HG03196 (cell line): ENCODE results near the gene CLPTM1L.
"Not testable (repeated sequence)": the region's sequence is repeated elsewhere in the genome, so short reads cannot be mapped to it uniquely, and the experiment has no call there.

Experiments used
- ATAC-seq: cut with Tn5 transposase; IDR thresholded peaks from one replicate; pipeline ENCODE4 v1.9.1; 2021; ENCODE audit not compliant: unreplicated experiment

CLPTM1L gene

DNA sequence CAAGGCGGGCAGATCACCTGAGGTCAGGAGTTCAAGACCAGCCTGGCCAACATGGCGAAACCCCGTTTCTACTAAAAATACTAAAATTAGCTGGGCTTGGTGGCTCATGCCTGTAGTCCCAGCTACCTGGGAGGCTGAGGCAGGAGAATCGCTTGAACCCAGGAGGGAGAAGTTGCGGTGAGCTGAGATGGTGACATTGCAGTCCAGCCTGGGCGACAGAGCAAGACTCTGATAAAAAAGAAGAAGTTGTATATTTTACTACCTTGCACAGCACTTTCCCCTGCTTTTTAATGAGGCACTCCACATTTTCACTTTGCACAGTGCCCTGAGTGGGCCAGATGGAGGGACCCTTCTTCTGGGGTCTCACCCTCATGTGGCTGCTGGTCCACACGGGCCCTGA, 15.5 kb upstream of the CLPTM1L start:
- ATAC-seq: not testable (repeated sequence)

DNA sequence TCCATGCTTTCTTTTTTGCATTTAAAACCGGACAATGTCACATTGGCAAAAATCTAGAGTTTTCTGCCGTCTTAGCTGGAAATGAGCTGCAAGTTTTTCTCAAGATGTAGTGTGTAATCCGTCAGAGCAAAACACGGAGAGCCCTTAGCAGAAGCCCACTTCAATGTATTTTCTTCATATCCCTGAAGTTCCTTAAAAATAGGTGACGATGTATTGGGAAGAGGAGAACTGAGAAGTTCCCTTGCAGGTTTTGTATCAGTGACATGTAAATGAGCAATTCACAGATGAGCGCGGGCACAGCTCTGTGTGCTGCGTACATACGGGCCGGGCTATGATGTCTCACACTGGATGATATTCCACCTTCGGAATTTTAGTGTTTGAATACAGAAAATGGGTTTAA, 14.8 kb upstream of the CLPTM1L start:
- ATAC-seq: no peak

DNA sequence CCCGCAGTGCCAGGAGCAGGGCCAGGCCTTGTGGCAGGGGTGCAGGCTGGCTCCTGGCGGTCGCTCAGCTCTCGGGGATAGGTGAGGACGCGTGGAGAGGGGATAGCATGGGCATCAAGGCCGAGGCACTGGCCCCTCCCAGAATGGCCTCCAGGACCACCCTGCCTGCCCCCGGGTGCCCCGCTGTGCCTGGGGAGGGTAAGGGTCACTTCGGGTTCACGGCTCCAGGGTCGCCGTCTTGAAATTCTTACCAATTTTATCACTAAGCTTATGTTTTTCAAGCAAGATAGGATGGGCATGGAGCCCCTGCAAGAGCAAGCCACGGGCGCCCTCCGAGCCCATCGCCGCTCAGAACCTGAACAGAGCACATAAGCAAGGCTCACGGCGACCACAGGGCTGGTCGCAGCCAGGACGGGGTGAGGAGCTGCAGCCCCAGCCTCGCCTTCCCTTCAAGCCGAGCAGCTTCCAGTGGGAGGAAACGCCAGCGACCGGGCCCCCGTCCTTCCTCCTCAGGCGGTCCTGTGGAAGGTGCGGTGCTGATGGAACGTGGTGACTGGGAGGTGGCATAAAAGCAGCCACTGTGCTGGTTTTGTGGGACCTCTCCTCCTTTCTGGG, 14.2 kb upstream of the CLPTM1L start:
- no peak for ATAC-seq

DNA sequence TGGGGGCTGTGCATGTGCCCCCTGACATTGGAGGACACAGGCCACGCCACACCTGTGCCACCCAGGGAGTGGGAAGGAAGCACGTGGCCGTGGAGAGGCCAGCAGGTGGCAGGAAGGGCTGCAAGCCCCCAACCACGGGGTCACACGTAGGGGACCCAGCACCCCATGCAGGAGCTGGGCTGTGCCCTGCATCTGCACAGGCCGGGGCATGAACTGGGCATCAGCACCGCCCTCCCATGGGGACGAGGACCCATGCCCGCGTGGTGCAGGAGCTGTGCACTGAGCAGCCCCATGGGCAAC, 13.8 kb upstream of the CLPTM1L start:
- ATAC-seq: no peak

DNA sequence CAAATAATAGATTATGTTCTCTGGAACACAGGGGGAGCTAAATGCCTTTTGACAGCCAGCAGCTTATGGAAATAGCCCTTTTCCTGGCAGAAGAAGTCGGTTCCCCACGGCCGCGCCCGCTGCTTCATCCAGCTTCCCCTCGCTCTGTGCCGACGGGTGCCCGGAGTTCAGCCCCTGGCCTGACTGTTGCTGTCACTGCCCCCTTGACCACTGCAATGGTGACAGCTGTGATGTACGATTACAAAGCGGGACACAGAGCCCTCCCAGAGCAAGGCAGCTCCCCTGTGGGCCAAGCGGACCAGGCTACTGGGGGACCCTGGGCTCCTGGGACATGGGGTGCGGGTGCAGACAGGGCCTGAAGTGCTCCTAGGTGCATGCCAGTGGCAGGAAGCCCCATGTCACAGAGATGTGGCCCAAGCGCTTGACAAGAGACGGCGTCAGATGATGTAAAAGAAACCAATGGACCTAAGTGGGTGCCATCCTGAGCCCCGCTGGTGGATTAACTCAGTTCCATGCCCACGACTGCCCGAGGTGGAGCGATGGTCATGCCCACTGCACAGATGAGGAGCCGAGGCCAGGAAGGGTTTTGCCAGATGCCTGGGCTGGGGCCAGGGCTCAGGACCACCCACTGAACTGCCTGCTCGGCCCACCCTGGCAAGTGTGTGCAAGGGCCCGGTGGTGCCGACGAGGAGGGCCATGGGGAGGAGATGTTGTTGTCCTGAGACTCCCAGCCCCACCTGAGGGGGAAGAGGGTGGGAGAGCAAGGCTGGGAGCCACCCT, 13.2 kb upstream of the CLPTM1L start:
- no peak for ATAC-seq

DNA sequence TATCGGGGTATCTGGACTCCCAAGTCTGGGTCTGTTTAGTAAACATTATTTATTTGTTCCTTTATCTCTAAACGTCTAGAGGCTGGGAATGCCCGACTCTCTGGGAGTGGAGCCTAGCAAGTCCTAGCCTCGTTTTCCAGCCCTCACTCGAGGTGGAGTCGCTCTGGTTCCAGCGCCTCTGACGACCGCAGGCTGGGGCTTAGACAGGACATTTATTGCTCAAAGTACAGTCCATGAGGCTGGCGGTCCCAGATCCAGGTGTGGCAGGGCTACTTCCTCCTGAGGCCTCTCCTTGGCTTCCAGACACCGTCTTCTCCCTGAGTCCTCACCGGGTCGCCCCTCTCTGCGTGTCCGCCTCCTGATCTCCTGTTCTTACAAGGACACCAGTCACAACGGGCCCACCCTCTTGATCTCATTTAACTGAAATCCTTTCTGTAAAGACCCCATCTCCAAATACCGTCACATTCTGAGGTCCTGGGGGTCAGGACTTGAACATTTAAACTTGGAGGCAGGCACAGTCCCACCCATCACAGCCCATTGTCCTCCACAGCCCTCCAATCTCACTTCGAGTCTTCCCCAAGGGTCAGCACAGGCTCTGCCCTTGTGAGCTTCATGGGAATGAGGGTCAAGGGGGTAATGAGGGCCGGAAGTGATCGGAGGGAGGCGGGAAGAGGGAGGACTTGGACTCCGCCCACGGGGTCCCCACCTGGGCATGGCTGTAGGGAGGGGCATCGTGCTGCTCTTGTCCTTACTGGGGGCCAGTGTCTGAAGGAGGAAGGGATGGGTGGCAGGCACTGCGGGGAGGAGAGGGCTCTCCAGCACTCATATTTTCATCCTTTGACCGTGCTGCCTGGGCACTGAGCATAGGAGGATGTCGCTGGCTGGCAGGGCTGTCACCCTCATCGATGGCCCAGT, 12.2 kb upstream of the CLPTM1L start:
- no peak for ATAC-seq

DNA sequence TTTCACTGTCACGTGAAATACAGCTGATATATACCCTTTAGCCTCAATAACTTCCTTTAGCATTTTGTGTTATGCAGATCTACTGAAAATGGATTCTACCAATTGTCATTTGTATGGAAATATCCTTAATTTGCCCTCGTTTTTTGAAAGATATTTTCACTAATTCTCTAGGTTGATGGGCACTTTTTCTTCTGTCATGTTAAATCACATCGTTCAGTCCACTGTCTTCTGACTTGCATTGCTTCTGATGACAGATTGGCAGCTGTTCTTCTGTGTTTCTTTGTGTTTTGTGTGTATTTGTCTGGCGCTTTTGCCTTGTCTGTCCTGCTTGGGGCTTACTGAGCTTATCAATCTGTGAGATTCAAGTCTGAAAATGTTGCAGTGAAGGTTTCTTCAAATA, 9.7 kb upstream of the CLPTM1L start:
- ATAC-seq: no peak

DNA sequence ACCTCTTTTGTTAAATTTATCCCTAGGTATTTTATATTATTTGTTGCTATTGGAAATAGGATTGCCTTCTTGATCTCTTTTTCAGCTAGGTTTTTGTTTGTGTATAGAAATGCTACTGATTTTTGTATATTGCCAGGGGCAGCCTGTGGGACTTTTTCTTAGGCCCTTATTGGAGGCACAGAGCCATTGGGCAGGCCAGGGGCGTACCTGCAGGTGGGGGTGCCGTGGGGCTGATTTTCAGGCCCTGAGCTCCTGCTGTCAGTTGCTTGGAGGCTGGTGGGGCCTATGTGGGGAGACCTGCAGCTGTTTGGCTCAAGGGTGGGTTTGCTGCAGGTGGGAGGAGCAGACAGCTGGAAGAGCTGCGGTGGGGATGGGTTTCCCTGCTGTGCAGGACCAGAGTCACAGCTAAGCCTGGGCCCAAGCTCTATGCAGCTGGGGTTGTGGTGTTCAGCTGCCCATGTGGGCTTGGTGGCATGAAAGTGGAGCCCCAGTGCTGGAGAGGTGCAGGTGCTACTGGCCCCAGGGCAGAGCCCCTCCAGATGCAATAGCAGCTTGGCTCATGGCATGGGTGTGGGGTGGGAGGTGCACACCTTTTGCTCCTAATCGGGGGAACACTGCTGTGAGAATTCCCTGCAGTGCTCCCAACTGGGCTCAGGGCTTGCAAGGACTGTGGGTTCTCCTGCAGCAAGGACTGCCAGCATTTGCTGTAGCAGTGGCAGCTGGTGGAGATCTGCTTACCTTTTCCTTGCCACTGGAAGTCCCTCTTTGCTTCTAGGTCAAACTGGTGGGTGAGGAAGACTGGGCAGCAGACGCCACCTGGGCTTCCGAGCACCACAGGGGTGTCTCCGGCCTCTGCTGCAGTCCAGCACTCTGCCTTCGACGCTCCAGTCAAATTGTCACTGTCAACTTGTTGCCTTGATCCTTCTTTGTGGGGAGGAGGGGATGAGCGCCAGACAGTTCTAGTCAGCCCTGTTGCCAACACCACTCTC, 7.6 kb upstream of the CLPTM1L start:
- ATAC-seq: no peak

DNA sequence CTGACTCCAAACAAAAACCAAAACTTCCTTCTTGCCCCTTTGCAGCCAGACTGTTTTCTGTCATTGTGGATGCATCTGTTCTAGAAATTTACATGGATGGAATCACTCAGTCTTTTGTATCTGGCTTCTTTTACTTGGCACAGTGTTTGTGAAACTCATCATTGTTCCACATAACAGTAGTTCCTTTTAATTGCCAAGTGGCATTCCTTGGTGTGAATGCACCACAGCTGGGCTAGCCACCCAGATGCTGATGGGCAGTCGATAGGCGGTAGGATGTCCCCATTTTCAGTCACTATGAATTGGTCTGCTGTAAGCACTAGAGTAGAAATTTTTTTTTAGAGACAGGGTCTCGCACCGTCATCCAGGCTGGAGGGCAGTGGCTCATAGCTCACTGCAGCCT, 6.3 kb upstream of the CLPTM1L start:
- no peak for ATAC-seq

DNA sequence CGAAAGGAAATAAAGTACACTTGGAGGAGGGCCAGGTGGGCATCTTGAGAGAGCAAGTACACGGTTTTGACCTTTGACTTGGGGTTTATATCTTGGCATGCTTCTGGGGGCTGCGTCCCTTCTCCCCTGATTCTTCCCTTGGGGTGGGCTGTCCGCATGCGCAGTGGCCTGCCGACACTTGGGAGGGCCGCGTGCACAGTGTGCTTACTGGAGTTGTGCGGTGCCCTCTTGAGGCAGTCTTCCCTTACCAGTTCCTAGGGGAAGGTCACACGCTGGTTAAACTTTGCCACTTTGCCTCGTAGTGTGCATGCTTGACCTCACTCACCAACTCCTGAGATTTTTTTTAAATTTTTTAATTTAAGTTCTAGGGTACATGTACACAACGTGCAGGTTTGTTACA, 4.3 kb upstream of the CLPTM1L start:
- no peak for ATAC-seq

DNA sequence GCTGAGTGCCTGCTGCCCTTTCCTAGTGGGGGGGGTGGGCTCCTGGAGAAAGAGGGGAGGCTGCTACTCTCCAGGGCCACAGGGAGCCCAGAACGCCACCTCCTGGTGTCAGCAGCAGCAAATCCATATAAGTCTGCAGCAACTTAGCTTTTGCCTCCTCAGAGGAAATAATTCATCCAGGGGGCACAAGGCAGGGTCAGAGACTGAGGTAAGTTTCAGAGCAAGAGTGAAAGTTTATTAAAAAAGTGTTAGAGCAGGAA, 4.0 kb upstream of the CLPTM1L start:
- no peak for ATAC-seq

DNA sequence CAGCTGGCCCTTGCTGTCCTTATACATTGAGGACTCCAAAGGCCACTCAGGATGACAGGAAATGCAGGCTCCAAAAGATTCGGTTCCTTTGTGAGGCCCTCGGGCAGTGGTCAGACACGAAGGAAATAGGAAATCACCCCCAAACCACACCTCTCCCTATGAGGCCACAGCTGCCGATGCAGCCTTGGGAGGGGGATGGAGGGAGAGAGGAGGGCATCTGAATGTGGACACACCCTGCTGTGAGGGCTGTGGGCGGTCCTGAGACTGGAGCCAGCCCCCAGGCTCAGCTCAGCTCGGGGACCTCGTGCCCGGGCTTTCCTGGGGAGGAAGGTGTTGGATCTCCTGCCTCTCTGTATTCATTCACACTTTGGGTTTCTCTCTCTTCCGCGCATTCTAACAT, 2.7 kb upstream of the CLPTM1L start:
- ATAC-seq: no peak

DNA sequence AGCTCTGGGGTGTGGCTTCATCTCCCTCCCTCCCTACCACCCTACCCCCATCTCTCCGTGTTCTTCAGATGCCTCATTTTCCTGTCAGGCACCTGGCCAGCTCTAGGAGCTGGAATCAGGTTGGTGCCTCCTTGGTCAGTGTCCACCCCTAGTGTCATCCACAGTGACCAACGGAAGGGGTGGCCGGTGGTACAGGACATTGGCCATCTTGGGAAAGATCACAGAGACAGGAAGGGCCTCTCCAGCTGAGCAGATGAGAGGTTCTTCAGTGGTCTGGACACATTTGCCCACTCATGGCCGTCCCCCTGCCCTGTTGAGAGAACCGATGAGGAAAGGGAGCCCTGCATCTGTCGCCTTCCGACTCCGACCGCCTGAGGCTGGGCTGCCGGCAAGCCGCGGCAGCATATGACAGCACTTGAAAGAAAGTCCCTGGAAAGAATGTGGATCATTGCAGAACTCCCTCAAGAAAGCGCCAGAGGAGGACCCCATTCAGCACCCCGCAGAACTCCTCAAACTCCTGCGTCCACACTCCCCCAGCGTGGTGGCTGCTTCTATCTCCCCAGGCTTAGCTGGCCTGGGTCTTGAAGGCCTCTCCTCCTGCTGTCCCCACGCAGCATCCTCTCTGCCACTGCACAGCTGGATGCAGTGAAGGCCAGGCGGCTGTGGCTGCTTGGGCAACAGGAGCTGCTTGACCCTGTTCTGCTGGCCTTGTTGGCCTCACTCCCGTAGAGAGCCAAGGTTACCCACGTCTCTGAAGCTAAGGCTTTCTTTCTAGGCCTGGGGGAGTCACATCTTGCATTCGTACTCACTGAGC, 1.9 kb upstream of the CLPTM1L start:
- ATAC-seq: no peak

DNA sequence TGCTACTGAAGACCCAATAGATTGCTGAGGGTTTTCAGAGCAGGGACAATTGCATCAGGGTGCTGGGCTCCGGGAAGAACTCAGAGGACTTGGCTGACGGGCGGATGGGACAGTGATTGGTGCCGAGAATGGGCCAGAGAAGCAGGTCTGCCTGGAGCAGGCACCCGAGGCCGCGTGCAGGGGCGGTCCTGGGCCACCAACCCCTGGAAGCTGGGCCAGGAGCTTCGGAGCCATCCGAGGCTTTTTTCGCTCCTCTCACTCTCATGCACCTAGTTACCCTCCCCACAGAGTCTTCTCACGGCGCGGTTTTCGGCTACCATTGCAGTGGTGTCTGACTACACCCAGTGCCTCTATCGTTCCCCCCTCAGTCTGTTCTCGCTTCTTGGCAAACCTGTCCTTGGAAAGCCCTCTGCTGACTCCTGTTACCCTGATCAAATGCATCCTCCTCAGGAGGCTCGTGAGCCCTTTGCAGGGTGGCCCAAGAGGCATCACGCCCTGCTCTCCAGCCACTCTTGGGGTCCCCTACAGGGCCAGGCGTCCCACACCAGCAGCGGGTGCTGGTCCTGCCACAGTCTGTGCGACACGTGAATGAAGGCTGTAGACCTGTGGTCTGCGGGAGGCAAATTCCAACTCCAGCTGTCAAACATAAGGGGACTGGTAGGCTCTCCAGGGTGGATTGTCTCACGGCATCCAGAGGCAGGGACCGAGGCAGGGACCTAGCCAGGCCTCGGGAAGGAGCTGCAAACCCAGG, 1.2 kb upstream of the CLPTM1L start:
- no peak for ATAC-seq

DNA sequence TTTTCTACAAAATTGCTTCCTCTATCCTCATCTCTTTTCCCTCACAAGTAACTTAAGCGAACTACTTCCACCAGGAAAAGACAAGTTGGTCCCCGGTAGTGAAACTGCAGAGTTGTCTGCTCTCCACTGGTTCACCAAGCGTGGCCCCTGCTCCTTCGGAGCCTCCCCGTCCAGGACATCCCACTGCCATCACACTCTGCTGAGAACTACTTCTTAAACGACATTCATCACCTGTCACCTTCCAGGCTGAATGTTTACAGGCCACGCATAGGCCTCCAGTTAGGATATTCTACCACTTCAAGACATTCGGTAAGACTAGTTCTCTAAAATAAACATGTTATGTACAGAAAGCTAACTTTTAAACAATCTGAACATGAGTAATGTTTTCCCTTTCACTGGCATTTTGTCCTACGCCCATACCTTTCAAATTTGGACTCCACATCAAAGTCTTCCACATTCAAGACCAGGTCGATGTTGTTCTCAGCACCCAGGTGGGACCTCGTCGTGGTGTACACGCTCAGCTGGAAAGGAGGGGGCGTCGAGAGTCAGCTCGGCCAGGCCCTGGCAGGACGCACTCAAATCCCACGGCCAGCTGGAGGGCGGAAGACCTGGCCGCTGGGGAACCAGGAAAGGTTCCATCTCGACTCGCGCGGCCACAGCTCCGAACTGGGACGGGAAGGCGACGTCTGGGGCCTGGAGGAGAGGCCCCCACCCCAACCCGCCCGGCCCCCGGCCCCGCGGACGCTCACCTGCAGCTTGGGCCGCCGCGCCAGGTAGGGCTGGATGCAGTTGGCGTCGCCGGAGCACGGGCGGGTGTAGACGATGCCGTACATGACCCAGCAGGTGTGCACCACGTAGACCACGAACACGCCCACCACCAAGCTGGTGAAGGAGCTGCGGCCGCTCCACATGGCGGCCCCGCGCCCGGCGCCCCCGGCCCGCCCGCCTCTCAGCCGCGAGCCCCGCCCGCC, 683 bp downstream of the CLPTM1L start:
- peak; percentile 16 for ATAC-seq

DNA sequence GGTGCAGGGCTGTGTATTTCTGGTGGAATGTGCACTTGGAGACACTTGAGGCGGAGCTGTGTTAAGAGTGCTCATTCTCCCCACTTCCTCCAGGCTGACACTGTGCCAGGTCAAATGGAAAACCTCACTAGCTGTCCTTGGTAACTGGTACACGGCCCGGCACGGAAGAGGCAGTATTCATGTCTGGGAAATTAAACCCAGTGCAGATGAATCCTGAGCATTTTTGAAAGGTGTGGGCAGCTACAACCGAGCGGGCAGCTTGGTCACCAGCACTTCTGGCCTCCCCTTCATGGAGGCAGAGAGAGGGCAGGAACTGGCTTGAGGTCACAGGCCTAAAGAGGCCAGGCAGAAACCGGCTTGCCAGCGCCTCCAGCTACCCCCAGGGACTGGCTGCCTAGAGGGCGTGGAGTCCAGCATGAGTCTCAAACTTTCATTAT, 1.6 kb downstream of the CLPTM1L start:
- no peak for ATAC-seq

DNA sequence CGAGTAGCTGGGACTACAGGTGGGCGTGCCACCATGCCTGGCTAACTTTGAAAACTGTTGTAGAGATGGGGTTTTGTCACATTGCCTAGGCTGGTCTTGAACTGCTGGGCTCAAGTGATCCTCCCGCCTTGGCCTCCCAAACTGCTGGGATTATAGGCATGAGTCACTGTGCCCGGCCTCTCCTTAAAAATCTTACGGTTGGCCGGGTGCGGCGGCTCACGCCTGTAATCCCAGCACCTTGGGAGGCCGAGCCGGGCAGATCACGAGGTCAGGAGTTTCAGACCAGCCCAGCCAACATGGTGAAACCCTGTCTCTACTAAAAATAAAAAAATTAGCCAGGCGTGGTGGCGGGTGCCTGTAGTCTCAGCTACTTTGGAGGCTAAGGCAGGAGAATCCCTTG, 2.2 kb downstream of the CLPTM1L start:
- ATAC-seq: not testable (repeated sequence)

DNA sequence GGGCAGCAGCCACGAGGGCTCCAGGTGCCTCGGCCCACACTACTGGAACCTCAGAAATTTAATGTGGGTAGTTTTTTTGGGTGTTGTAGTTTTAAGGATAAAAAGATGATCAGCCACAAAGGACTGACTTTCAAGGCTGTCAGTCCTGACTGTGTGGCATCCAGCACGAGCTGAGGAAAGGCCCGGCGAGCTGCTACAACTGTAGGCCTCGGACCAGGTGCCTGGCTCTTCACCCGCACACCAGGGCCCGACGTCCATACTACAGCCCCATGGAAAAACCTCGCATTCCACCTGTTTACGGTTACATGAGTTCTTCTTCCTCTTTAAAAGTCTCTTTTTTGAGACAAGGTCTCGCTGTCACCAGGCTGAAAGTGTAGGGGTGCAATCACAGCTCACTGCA, 2.6 kb downstream of the CLPTM1L start:
- ATAC-seq: no peak
